Stimulated activated CD8-positive, alpha-beta memory T cell treated with anti-CD3 and anti-CD28 coated beads, Interleukin-2, amount 100 ng/mL, for 1 hour (primary cell): ENCODE data around the gene CORO7.

Experiments
- DNase-seq, 2 donors: peaks; one replicate each; pipeline ENCODE4 v3.0.0-alpha.2; 2020; ENCODE audit warnings: low read depth in 2 of 2

Gene CORO7

GRCh38 chr16:4384509-4384942, 31.9 kb downstream of the CORO7 start:
- no peak for DNase-seq

- DNase-seq: no peak
These were observed 32.6 kb downstream of the CORO7 start for GRCh38 chr16:4383591-4384444.

- DNase-seq: no peak
These were observed 33.5 kb downstream of the CORO7 start for GRCh38 chr16:4382795-4383357.

GRCh38 chr16:4381935-4382794, 34.2 kb downstream of the CORO7 start:
- no peak for DNase-seq

- DNase-seq: no peak
These were observed 35.1 kb downstream of the CORO7 start for GRCh38 chr16:4381072-4381934.

GRCh38 chr16:4380119-4381063, 36.0 kb downstream of the CORO7 start:
- DNase-seq: no peak

GRCh38 chr16:4378999-4379690, 37.3 kb downstream of the CORO7 start:
- DNase-seq: no peak

- DNase-seq: no peak
These were observed 38.2 kb downstream of the CORO7 start for GRCh38 chr16:4378161-4378666.

- DNase-seq: no peak
These were observed 38.7 kb downstream of the CORO7 start for GRCh38 chr16:4377573-4378154.

GRCh38 chr16:4376893-4377572, 39.4 kb downstream of the CORO7 start:
- no peak for DNase-seq

- DNase-seq: no peak
These were observed 40.1 kb downstream of the CORO7 start for GRCh38 chr16:4376126-4376892.

- DNase-seq: no peak
These were observed 40.7 kb downstream of the CORO7 start for GRCh38 chr16:4375717-4376116.

GRCh38 chr16:4373909-4374742, 42.3 kb downstream of the CORO7 start:
- no peak for DNase-seq

- DNase-seq: no peak
These were observed 43.0 kb downstream of the CORO7 start for GRCh38 chr16:4373356-4373908.

- no peak for DNase-seq
These were observed 43.6 kb downstream of the CORO7 start for GRCh38 chr16:4372578-4373355.
